HepG2 (cell line): ENCODE results near the gene SLC5A3. TPM values are rescaled to one million over a fixed set of nuclear protein-coding genes. Genes with fewer than 3 reads are reported as not detected.

Source experiments
- HNF1A ChIP-seq, 2 experiments: sonication (generic) in 1 of 2; formaldehyde crosslinking in 1 of 2; IDR thresholded peaks; 2 replicates each; pipeline versions ENCODE4 v1.4.0 to v1.6.1; 2016 to 2020; ENCODE audit warnings: borderline replicate concordance in 1 of 2, low read depth in 1 of 2, mild to moderate bottlenecking in 1 of 2, missing genetic modification reagents in 1 of 2
- TFDP2 ChIP-seq: sonication (generic); formaldehyde crosslinking; IDR thresholded peaks from 2 replicates; pipeline ENCODE4 v1.4.0; 2020; ENCODE audit warnings: missing genetic modification reagents
- ZNF33A ChIP-seq: sonication (generic); formaldehyde crosslinking; IDR thresholded peaks from 2 replicates; pipeline ENCODE4 v1.5.1; 2020; ENCODE audit warnings: missing genetic modification reagents, mild to moderate bottlenecking, moderate library complexity, borderline replicate concordance
- ZNF710 ChIP-seq: sonication (generic); formaldehyde crosslinking; IDR thresholded peaks from 2 replicates; pipeline ENCODE4 v1.5.0; 2020; ENCODE audit warnings: mild to moderate bottlenecking, missing genetic modification reagents, borderline replicate concordance
- polyA plus RNA-seq, 8 experiments: library from polyadenylated mRNA; depleted of rRNA in 3 of 8; stranded (reverse) in 7 of 8; unstranded in 1 of 8; fragments of >200 nt; fragmentation: Illumina TruSeq in 4 of 8; extraction: Trizol in 4 of 8; gene quantifications; 2 replicates each; pipeline versions ENCODE4 v1.2.1 to v1.2.3, GENCODE V29; 2011 to 2016; ENCODE audit warnings: low read depth in 4 of 8, missing spikeins in 1 of 8, mixed read lengths in 1 of 8; ENCODE audit not compliant: insufficient read depth in 1 of 8
- total RNA-seq, 5 experiments: library from RNA; depleted of rRNA; stranded (reverse); fragments of >200 nt; fragmentation: Illumina TruSeq; extraction: Trizol; gene quantifications; 2 replicates each; pipeline ENCODE4 v1.2.3, GENCODE V29; 2016; ENCODE audit warnings: low read depth in 1 of 5

Gene SLC5A3
- total and polyA plus RNA-seq, 2 of the 13 experiments (the other 11 are each of a cell fraction or from before 2014, with no cell fraction given): 5.6 to 11.2 TPM

- no peak for TF ChIP-seq ZNF710
- no peak for TF ChIP-seq ZNF33A (CRISPR knock-in tag)
- no peak for TF ChIP-seq TFDP2 (CRISPR knock-in tag)
- TF ChIP-seq HNF1A (IDR thresholded peaks at IDR 0.05; ENCODE audit: low read depth): no peak
- TF ChIP-seq HNF1A (CRISPR knock-in tag; IDR thresholded peaks at IDR 0.05; ENCODE audit: borderline replicate concordance): no peak
These were observed 49.0 kb upstream of the SLC5A3 start (continued) for GRCh38 chr21:34024374-34024693.
